Glomerular visceral epithelial cell (primary cell): ENCODE measurements around the gene ERBIN.
"Not testable (repeated sequence)": the region's sequence is repeated elsewhere in the genome, so short reads cannot be mapped to it uniquely, and the experiment has no call there.

ENCODE experiments used
- DNase-seq: peaks from one replicate; pipeline ENCODE4 v3.0.0-alpha.2; 2016; ENCODE audit errors: extremely low spot score

The ERBIN gene

DNA sequence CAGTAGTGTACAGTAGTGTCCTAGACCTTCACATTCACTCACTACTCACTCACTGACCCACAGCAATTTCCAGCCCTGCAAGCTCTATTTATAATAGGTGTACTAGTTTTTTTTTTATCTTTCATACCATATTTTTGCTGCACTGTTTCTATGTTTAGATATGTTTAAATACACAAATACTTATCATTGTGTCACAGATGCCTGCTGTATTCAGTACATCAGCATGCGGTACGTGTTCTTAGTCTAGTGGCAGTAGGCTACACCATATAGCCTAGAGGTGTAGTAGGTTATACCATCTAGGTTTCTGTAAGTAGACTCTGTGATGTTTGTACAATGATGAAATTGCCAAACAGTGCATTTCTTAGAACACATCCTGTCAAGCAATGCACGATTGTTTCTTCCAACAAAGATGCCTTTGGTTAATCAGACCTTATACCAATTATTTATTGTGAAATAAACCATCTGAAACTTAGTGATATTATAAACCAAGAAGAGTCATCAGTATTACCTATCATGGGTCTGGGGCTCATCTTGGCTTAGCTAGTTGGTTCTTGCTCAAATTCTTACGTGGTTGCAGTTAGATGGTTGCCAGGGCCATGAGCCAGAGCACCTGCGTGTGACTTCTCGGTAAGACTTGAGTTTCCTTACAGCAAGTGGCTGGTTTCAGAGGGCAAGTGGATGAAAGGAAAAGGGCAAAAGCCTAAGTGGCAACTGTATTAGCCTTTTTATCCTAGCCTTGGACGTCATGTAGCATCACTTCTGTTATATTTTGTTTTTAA lies 41.1 kb downstream of the ERBIN start:
- no peak for DNase-seq

DNA sequence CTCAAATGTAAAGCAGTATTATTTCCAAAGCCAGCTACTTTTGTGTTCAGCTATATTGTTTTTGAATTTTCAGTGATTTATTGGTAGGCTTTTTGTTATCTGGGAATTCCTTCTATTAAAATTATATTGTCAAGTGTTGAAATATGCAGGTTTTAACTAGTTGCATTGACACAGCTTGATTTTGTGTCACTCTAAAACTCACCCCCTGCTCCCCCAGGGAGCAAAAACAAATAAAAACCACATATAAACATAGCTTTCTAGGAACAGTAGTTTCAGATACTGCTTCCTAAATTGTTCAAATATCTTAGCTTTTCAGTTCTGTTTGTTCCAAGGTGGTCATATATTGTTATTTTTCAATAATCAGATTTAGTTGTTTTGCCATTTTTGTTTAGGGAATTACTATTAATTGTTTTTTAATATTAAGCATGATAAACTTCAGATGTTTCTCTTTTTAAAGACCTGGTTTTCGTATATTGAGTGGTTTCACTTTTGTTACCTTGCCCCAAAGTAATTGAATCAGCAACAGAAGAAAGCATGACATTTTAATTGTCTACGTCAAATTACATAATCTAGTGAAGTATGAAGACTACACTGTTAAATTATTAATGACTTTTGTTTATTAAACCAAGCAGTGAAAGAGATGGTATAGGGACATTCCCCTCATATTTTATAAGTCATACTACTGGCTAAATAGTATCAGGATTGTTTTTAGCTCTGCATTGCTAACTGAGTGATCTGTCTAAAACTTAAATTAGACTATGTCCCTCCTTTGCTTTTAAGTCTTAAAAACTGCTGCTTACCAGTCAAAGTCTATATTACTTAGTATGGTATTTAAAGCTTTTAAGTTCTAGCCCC lies 43.4 kb downstream of the ERBIN start:
- DNase-seq = no peak

- DNase-seq = no peak
Observed at GRCh38 chr5:65970481-65971367, 44.3 kb downstream of the ERBIN start.

DNA sequence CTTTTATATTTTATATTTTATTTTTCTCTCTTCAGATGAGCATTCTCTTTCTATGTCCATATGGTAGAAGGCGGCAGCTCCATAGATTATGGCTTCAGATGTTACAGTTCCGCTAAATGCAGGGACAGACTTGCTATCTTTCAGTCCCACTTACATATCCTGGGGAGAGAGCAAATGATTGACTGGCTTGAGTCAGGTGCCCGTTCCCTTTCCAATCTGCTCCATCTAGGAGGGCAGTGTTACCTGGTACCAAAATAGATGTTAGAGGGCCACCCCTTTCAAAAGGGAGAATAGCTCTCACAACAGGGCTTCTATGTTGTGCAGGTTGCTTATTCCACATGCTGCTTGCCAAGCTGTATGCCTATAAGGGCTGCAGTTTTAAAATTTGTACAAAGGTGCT lies 45.3 kb downstream of the ERBIN start:
- DNase-seq = no peak

GRCh38 chr5:65972896-65973295 lies 46.5 kb downstream of the ERBIN start:
- not testable (repeated sequence) for DNase-seq

DNA sequence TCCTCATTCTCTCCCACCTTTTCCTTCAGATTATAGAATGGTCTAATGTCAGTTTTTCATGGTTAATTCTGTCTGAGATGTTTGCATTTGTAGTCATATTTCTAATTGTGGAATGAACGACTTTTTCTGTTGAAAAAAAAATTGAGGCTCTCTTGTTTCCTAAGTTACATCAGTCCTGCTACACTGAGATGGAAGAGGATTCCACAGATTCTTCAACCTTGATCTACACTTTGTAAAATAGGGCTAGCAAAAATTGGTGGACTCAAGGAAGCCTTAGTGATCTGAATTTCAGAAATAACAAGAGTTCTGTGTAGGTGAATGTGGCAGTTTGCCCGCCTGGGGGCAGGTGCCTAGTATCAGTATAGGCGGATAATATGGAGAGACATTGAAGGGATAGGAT lies 51.9 kb downstream of the ERBIN start:
- no peak for DNase-seq

DNA sequence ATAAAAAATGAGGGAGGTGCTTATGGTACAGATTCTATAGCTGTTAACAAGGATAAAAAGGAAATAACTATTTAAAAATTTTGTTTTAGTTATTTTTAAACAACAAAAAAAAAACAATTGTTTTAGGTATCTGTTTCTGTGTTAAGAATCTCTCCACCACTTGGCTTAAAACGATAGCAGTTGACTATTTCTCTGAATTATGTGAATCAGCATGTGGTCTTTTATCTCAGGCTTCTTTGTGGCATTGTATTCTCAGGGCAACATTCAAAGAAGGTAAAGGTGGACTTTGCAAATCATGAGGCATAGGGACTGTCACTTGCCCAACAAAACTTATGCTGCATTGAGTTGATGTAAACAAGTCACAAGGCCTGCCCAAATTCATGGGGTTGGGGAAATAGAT lies 55.2 kb downstream of the ERBIN start:
- DNase-seq = no peak

DNA sequence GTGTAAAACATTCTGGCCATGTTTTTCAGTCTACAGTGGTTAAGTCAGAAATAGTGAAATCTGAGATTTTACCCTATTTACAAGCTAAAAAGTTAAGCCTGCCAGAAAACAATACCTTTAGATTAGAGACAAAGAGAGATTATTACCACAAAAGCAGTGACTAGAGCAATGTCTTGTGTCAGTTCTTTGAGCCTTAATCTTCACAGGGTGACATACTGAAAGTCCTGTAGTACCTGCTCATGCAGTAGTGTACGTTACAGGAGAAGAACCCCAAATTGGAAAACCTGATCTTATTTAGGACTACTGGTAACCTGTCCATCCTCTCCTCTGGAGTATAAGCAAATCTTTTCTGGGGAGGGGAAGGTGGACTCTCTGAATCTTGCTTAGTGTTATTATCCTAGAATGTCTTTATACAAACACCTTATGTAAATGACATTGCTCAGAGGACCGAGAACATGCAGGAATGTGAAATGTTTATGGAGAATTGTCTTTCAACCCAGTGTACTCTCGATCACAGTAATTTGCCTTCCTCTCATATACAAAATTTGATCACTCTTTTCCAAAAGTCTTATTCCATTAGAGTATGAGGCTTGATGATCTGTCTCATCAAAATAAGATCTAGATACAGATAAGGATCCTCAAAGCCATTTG lies 55.7 kb downstream of the ERBIN start:
- no peak for DNase-seq

- DNase-seq = no peak
Observed at GRCh38 chr5:65982635-65983034, 56.3 kb downstream of the ERBIN start.

DNA sequence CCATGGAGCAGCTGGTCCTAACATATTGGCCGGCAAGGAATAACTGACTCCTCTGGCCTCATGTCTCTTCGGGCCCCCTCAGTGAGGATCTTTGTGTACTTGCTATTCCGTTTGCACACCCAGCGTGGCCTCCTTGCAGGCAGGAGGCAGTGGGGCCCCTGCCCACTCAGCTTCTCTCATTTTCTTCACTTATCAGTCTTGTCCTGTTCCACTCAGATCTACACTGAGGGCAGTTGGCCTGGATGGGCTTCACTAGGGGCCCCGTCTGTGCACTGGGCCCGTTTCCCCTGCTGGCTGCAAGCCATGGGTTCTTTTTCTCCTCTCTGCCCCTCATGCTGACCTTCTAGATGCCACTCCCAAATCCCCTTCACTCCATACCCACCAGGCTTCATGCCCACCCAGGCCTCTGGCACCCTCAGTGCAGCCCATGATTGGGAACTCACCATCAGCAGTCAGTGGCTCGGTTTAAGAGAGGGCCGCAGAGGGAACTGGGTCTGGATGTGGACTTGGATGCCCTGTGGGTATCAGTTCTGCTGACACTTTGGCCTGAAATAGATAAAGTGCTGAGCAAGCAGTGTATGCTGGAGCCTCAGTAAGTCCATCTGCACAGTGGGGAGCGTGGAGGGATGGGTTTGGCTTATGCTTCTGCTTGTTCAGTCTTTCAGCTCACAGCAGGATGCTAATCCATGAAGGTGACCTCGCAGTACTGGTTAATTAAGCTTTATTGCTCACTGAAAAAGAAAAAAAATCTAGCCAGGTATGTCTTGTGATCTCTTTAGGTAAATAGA lies 57.9 kb downstream of the ERBIN start:
- no peak for DNase-seq

DNA sequence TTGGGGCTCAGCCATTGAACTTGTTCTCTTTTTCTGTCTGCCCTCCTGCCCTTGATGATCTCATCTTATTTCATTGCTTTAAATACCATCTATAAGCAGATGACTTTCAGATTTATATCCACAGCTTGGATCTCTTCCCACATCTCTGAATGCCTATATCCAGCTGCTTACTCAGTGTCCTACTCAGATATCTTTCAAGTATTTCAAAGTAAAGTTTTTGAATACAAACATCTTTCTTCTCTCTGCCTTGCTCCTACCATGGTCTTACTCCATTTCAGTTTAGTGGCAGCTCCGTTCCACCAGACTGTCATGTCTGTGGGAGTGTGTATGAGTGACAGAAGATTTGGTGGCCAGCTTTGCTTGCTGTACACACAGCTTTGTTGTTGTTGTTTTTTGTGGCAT lies 59.7 kb downstream of the ERBIN start:
- DNase-seq = peak; percentile 36

GRCh38 chr5:65986796-65987195 lies 60.4 kb downstream of the ERBIN start:
- DNase-seq = no peak

GRCh38 chr5:65987982-65988381 lies 61.6 kb downstream of the ERBIN start:
- DNase-seq = no peak

DNA sequence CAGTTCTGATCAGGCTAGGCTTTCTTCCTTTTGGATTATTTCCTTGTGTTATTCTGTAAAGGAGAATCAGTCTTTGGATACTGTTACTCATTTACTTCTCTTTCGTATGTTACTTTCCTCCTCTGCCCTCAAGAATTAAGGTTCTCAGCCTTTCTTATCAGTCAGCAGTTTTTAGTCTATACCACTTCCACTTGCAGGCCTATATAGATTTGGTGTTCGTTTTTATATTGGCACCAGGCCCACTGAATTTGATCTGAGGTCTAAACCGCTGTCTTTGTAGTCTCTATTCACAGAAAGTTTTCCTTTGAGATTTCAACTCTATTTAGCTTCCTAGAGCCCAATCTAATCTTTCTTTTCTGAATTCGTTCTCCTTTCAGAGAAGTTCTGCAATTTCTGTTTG lies 62.8 kb downstream of the ERBIN start:
- no peak for DNase-seq

GRCh38 chr5:65992630-65993029 lies 66.3 kb downstream of the ERBIN start:
- no peak for DNase-seq

DNA sequence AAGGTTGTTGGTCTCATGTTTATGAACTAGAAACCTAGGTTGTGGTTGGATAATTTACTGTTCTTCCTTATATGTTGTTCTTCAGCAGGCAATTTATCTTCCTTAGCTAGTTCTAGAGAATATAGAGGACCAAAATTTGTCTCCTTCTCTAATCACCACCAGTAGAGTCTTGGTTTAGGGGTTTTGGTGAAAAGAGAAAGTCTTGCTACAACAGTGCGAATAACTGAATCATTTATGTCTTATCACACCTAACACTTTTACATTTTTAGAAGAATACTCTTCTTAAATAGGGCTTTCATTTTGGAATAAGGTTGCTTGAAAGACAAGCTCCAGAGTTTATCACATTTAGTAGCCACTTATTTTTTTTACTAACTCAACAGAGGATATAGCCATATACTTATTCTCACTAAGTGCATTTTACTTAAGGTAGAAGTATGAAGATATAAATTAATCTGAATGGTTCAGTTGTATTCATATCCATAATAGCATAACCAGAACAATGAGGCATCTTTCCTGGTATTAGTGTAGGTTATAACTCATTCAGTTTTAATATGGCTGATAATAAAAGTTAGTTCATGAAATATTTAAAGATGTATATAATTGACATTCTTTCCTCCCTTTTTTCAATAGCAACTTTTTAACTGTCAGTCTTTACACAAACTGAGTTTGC lies 67.9 kb downstream of the ERBIN start:
- DNase-seq = no peak

DNA sequence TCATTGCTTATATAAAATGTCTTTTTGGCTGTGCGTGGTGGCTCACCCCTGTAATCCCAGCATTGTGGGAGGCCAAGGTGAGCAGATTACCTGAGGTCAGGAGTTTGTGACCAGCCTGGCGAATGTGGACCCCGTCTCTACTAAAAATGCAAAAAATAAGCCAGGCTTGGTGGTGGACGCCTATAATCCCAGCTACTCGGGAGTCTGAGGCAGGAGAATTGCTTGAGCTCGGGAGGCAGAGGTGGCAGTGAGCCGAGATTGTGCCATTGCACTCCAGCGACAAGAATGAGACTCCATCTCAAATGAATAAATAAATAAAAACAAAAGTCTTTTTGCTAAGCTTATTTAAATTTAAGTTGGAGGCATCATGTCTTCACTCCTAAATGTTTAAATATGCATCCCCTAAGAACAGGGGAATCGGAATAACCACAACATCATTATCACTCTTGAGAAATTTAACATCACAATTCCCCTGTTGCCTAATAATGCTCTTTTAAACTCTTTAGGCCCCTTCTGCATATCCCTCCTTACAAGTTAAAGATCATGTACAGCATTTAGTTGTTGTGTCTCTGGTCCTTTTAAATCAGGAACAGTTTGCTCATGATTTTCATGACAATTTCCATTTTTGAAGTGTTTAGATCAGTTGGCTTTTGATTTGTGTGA lies 72.8 kb downstream of the ERBIN start:
- no peak for DNase-seq

- DNase-seq = no peak
Observed at GRCh38 chr5:66001952-66002351, 75.6 kb downstream of the ERBIN start.

- no peak for DNase-seq
Observed at GRCh38 chr5:66002415-66002814, 76.0 kb downstream of the ERBIN start.

- no peak for DNase-seq
Observed at GRCh38 chr5:66004216-66004615, 77.8 kb downstream of the ERBIN start.
